HG02610 (cell line): ENCODE results near the gene FERD3L.

Source experiments
- ATAC-seq: cut with Tn5 transposase; IDR thresholded peaks from one replicate; pipeline ENCODE4 v1.9.1; 2021; ENCODE audit warnings: mild to moderate bottlenecking, moderate library complexity; ENCODE audit not compliant: unreplicated experiment

FERD3L gene

DNA sequence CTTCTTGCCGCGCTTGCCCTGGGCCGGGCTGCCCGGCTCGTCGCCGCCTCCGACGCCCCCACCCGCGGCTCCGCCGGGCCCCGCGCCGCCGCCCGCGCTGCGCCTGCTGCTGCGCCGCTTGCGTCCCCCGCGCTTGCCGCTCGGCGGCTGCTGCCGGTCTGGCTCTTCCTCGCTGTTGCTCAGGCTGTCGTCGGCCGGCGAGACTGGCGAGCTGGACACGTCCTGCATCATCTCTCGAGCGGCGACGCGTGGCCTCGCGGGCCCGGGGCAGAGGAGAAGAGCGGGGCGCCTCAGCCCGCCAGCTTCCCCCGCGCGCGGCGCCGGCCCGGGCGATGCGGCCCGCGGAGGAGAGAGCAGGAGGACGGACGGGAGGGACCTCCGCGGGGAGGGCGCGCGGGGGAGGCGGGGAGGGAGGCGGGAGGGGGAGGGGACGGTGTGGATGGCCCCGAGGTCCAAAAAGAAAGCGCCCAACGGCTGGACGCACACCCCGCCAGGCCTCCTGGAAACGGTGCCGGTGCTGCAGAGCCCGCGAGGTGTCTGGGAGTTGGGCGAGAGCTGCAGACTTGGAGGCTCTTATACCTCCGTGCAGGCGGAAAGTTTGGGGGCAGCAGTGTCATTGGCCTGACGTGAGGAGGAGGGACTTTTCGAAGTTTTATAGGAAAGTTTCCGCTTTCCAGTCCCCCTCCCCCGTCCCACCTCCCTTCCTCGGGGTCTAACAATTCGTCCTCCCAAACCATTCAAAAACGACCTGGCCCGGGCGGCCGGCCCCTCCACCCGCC lies 27.9 kb downstream of the FERD3L start, which contains the start of gene TWIST1:
Gene TWIST1, minus strand, starts transcription at position 546 of the 779 bp plus-strand sequence. Its CDS starts 315 bp downstream, at position 231.
- ATAC-seq: no peak

DNA sequence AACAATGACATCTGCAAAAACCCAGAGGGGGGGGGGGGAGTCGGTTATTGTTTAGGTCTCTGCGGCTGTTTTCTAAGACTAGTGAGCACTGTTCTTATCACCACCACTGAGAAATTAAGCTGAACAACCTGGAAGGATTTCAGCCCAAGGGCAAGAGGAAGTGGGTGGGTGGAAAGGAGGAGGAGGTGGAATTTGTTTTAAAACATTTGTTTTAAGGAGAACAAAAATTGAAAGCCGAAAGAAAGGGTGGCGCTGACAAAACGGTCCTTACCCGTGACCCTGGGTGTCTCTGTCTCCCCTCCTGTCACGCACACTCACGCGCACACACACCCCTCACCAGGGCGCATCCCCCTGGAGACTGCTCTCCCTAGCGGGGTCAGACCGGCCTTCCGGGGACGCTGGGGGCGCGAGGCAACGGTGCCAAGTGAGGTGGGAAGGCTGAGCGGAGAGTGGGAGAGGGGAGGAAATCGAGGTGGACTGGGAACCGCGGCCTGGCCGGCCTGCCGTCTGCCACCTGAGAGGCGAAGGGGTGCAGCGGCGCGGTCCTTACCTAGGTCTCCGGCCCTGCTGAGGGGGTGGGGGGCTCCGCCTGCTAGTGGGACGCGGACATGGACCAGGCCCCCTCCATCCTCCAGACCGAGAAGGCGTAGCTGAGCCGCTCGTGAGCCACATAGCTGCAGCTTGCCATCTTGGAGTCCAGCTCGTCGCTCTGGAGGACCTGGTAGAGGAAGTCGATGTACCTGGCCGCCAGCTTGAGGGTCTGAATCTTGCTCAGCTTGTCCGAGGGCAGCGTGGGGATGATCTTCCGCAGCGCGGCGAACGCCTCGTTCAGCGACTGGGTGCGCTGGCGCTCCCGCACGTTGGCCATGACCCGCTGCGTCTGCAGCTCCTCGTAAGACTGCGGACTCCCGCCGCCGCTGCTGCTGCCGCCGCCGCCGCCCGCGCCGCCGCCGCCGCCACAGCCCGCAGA lies 28.8 kb downstream of the FERD3L start:
- no peak for ATAC-seq

DNA sequence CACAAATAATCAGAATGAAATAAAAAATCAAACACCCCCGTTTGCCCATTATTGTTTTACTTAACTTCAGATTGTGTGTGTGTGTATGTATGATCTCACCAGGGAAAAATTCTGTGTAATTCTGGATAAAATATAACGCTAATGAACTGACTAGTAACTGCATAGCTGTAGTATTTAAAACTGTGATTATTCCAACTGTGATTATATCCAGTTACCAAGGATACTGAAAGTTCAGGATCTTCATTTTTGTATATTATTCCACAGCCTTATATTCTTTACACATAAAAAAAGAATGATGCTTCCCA lies 30.7 kb downstream of the FERD3L start:
- ATAC-seq: no peak

DNA sequence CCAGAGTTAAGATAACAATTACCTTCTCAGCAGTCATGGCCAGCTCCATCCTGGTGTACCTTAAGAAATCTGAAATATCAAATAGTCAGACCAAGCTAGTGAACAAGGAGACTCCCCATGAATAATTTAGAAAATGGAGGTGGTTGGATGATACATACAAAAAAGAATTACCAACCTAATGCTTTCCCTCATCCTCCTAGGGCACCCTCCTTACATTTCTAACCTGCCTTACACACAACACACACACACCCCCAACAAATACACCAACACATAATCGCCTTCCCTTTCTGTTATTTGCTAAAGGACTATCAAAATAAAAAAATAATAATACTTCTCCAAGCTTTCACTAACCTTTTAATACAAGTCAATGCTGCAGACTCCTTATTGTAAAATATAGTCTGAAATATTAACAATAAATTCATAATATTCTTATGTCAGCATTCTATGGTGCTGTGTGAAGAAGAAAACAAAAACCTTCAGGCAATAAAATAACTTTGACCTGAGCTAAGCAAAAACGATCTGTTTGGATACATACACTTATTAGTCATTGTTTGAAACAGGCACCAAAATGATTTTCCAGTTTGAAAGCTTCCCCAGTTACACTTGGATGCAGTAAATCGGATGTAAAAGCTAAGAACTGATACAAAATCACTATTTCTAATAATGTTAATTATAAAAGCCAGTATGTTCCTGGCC lies 31.2 kb downstream of the FERD3L start:
- ATAC-seq: no peak

DNA sequence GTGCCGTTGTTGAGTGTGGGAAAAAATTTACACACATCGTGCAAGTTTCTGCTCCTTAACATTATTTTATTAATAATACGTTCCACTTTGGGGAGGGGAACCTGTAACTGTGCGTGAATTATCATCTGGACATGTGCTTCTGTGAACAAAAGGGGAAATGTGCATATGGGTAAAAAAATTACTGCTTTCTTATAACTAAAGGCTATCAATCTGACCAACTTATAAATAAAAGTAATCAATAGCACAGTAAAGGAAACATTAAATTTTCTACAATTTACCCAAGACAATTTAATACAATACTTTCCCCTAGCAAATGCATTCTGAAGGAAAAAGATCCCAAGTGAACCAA lies 32.2 kb downstream of the FERD3L start:
- ATAC-seq: no peak

DNA sequence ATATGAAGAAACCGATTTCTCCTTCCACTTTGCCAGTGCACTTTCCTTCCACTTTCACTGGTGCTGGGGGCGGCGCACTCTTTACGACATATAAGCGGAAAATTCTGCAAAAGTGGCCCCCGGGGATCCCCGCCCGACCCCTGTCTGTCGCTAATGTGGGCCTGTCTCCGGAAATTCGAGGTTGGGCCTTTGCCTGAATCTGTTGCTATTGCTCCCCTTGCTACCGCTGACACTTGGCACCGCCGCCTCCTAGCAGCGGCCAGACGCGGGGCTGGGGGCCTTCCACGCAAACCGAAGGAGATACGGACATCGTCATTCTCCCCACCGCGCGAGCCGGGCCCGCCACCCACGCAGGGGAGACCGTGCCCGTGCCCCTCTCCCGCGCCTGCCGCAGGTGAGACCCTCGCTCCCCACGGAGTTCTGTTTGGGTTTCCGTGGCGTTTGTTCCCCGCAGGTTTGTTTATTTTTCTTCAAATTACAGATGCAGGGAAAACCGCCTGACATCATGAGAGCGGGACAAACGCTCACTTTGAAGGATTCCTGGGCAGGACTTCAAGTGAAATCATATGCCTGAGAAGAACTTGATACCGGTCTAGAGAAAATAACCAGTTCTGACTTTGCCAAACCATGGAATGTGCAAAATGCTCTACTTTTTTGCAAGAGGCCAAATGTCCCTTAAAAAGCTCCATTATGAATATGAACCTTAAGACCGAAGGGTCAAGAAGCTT lies 32.8 kb downstream of the FERD3L start:
- no peak for ATAC-seq

DNA sequence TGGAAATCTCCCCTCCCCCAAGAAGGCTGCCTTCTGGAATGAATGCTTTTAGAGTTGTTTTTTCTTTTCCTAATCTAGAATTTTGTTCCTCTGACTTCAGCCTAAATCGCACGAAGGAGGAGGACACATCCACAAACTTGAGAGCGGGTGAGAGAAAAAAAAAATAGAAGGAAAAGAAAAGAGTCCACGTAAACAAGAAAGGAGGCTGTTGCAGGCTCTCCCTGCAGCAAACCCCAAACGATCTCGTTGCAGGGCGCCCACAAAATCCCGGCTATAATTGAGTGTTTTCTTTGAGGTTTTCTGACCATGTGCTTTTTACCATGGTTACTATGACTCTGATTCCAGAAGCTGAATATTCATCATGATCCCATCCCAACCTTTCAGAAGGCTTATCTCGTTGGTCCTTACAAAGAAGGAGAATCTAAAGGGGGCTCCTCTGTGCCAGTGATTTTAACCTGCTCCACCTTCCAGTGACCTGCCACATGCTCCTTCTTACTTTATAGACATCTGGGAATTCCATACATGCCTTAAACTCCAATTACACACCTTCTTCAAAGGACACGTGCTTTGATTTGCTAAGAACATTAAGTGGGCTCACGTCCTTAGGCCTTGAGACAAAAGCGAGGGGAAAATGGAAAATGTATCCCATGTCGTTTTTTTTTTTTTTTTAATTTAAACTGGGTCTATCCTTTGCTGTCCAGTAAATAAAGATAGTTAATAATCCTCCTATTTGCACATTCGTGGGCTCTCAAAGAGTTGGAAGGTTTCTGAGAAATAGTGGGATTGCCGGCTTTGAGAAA lies 33.5 kb downstream of the FERD3L start:
- no peak for ATAC-seq

DNA sequence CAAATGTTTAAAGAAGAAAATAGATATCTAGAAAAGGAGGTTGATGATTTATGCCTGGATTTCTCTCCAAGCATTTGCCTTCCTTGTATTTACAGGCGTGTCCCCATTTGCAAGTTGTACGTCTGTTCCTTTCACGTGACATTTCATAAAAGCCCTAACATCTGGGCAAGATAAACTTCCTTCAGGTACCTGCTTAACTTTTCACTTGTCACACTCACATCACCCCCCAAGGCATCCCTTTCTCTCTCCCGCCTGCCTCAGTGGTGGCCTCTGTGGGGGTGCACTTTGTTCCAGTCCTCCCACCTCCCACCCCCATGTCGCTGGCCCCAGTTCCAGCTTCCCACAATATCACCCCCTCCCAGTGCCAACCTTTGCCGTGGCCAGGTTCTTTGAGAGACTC lies 34.4 kb downstream of the FERD3L start:
- ATAC-seq: no peak

DNA sequence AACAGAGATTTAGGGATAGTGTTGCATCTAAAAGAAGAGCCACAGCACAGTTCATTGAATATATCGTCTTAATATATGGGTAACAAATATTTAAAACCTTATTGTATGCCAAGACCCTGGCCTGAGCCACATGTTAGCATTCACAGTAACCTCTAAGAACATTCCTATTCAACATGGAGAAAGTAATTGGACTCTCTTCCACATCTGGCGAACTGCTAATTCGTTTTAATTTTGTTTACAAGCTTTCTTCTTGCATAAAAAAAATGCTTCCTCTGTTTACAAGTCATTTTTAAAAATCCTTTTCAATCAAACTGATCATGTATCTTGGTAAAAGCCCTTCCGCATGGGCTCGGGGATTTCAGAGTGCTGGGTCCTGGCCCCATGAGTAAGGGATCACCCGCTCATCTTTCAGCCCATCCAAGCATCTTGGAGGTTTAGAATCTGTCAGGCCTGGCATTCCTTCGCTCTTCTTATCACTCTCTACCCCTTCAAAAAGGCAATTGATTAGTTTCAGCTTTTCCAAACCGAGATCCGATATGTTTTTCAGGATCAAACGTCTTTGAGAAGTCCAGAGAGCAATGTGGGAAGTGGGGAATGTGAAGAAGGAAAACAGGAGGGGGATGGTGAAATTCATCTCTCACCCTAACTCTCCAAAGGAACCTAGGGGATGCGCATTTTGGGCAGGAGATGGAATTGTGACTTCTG lies 35.0 kb downstream of the FERD3L start:
- ATAC-seq: no peak

DNA sequence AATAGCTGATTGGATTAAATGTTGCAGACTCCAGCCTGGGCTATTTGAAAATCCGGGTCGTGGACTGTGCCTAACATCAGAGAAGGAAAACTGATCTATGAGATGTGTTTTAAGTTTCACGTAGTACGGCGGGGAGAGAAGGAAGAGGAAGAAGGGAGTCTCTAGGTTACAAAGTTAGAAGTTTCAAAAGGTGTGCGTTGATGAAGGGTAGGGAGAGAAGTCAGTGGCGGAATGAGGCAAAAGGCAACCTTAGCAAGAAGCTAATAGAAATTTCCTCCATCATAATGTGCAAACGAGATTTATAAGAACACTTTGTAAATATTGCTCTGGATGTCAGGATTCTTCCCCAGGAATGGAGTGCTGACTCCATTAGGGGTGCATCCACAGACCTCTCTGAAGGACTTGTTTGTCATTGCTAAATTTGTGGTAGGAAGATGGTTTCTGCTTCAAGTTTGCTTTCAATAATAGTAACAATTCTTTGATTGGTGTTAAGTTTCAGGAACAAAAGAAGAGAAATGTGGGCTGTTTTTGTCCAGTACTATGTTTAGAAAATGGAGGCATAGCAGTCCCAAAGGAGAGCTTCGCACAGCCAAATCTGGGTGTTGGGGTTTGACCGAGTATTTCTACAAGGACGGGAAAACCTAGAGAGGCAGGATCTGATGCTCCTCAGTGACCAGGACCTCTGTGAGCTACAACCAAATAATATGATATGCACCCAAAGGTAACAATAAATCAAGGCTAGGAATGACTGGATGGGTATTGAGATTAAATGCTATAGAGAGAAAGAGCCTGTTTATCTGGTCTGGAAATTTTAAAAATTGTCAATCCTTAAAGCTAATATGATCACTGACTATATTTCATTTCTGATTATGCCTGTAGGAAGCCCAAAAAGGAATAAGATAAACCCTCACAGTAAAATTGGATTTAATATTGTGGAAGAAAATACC lies 35.9 kb downstream of the FERD3L start:
- ATAC-seq: no peak

DNA sequence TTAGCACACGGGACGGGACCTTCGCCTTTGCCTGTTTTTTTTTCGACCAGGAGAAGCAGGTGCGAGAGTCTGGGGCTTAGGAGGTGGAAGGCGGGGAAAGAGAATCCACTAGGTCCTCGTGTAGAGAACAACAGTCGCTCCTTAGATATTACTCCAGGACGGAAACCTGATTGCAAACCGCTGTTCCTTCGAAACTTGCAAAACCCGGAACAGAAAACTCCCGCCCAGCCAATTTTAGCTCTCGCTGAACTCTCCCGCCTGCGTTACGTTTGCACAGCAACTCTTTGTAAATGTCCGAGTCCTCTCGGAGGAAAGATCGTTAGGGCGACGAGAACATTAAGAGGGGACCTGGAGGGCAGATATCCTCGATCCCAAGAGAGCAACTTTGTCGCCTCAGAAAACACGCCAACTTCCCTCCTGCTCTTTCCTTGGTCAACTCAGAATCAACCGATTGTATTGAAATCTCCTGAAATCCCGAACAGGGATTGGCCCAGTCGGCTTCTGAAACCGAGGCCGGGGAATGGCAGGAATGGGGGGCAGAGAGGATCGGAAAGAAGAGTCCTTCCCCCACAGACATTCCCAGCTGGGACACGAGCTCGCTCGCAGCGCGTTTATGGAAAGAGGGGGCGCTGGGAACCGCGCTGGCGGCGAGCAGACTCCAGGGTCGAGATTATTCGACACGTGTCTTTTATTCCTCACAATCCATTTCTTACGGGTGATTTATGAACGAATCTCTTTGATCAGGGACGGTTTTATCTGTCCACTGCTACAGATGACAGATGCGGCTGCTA lies 37.7 kb downstream of the FERD3L start:
- ATAC-seq: no peak

DNA sequence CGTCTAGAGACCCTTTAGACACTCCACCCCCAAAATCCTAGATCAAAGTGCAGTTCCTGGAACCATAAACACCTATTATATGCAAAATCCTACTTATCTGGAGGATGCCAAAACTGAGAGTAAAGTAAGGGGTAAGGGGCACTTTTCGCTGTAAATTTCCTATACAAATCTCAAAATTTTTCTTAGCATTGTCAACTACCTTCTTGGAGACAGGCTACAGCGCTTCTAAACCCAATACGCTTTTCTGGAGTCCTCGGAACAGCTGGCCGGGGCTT lies 38.2 kb downstream of the FERD3L start:
- ATAC-seq: no peak

DNA sequence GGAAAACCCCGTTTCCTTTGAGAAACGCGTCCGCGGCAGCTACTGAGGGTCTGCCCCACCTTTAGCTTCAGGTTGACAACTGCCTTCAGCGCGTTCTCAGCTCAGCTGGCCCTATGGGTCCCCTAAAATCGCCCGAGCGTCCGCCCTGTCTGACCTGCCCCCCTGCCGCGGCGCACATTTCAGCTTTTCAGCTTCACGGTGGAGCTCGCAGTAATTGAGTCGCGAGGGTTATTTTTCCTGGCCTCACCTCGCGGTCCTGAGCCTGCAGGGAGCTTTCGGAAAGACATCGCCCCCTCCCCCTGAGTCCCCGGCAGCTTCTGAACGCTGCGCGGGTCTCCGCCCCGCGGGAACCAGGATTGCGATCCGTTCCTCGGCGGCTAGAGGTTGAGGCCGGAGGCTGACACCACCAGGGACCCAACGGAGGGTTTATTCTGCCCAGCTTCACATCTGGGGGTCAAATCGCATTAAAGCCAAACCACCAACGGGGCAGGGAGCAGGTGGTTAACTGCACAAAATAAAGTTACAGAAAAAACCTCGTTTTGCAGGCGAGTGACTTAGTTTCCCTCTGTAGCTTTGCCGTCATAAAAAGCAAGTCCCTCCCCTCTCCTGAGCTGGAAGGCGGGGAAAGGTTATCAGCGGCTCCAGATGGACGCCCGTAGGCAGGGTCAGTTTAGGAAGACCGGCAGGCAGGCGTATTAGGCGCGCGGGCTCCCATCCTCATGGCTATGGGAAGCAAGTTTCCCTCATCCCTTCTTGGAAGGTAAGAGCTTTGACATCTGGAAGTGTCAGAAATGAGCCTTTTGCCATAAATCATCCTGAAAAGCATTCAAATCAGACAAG lies 38.8 kb downstream of the FERD3L start:
- no peak for ATAC-seq

DNA sequence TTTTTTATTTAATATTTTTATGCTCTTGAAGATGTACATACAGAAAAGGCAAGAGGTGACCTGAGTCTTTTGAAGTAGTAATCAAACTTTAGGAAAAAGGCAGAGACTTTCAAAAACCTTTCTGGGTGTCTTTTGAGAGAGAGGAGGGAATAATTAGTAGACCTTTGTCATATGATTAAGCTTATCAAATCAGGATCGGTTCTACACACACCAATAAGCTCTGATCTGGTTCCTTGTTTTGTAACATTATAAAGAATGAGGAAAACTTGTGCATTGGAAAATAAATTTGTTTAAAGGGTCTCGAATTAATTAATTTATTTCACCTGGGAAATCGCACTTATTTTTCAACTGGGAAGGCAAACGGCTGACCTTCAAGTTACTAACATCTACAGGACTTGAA lies 39.7 kb downstream of the FERD3L start:
- ATAC-seq: no peak

DNA sequence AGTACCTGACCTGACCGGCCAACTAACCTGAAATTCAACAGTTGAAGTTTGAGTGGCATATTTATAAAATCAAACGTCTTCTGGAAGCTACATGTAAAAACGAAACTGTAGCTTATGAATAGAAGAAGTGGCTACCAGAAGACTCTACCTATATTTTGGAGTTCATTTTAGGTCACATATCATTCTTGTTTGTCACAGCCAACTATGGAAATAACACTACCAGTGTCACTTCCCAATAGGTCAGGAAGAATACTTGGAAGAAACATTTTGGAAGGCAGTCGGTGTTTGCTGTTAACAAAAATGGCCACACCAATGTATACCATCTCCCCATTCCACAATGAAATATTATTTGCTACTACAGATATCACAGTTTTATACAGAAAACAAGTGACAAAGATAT lies 40.4 kb downstream of the FERD3L start:
- no peak for ATAC-seq

DNA sequence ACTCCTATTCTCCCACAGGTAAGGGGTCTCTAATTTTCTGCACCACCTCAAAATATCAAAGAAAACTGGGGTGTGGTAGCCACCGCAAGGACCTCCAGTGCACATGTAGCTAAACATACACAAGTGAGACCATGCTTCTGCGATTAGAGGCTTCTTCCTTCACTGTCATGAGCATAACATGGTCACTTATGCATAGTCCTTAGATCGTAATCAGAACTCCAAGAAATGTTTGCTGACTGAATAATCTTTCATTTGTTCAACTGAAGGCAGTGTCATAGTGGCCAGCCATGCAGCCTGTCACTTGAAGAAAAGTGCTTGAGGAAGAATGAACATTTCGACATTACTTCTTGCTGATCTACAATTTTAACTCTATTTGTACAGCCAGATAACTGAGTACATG lies 42.3 kb downstream of the FERD3L start:
- no peak for ATAC-seq

DNA sequence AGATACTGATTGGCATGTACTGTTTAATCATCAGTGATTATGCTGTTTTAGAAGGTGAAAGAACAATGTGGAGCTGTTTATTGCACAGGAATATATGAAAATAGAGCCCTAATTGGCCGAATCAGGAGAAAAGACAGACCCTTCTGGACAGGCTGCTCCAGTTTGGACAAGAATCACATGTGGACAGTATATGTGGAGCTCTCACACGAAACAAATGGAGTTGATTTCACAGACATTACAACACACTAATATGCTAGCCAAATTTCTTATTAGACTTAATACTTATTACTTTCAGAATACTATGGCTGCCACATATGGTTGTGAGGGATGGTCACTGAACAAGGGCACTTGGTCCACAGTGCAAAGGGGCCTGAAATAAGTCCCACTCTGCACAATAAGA lies 43.3 kb downstream of the FERD3L start:
- no peak for ATAC-seq
